Spleen (tissue), 7 donors: Measurements from ENCODE around the gene GNAI3.

Source experiments
- POLR2A ChIP-seq, 3 donors: fragments of 450-650 bp; IDR thresholded peaks; one replicate each; pipeline ENCODE4 v1.5.1; 2017; ENCODE audit warnings: antibody characterized with exemption in 3 of 3, mild to moderate bottlenecking in 1 of 3
- POLR2AphosphoS5 ChIP-seq, 3 donors: sonication (generic); formaldehyde crosslinking; IDR thresholded peaks; one replicate each; pipeline ENCODE4 v1.5.1; 2017; ENCODE audit warnings: antibody characterized with exemption in 3 of 3
- TF ChIP-seq, protein P1 (sequence below), 11 experiments: fragments of 200-600 bp in 7 of 11; fragments of 450-650 bp in 4 of 11; sonication (generic) in 4 of 11; IDR thresholded peaks in 8 of 11; conservative IDR thresholded peaks in 3 of 11; 1 replicate in 7 of 11; 2 replicates in 4 of 11; pipeline versions ENCODE4 v1.4.0 to v1.8.0; 2016 to 2021; ENCODE audit warnings: antibody characterized with exemption in 11 of 11, inconsistent platforms in 4 of 11, mild to moderate bottlenecking in 1 of 11
- donor health status: DM: no; HTN: no; CAD: no; lungs with moderate emphysema.
- donor health status: DM: no; HTN: no; CAD: no.
- donor health status: DM: no; HTN: no; CAD: no.

DNA sequence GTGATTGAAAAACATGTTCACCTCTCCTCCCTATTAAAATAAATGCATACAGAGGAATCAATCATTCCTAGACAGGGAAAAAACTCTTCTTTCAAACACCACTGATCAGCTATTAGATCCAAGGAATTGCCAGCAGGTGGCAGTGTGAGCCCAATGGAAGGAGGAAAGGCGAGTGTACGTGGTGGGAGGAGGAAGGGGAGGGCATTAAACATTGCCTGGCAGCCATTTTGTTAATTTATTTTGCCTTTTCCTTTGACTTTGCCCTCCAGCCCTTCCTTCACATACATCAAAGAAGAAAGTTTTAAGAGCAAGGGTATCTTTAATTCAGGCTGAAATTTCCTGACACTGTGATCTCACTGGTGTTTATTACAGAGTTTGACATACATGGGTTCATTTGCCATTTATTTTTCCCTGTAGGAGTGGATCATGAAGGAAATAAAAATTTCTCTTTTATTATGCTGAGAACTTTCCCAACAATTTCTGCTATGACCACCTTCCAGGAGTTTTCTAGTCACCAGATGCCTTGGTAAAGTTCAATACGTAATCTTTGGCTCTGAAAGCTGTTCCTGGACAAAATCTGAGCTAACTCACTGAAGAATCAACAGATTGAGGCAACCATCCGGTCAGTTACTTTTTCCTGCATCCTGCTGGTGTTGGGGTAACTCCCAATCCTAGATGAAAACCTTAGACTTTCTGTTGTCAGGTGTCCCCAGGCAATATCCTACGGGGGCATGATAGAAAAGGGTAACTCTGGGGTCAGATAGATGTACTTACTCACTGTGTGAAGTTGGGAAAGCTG is 1.9 kb upstream of the GNAI3 start:
- TF ChIP-seq, protein P1, sequence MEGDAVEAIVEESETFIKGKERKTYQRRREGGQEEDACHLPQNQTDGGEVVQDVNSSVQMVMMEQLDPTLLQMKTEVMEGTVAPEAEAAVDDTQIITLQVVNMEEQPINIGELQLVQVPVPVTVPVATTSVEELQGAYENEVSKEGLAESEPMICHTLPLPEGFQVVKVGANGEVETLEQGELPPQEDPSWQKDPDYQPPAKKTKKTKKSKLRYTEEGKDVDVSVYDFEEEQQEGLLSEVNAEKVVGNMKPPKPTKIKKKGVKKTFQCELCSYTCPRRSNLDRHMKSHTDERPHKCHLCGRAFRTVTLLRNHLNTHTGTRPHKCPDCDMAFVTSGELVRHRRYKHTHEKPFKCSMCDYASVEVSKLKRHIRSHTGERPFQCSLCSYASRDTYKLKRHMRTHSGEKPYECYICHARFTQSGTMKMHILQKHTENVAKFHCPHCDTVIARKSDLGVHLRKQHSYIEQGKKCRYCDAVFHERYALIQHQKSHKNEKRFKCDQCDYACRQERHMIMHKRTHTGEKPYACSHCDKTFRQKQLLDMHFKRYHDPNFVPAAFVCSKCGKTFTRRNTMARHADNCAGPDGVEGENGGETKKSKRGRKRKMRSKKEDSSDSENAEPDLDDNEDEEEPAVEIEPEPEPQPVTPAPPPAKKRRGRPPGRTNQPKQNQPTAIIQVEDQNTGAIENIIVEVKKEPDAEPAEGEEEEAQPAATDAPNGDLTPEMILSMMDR (IDR thresholded peaks at IDR 0.05 in 8 of 11, conservative IDR thresholded peaks at IDR 0.05 in 3 of 11): peak; percentile 78 to 96 (median 88)
- TF ChIP-seq POLR2A (IDR thresholded peaks at IDR 0.05) (no peak), POLR2AphosphoS5 (IDR thresholded peaks at IDR 0.05) (peak in 1 of 3 donors; percentile 78)
